GM21390 (cell line): ENCODE data around the gene ZBTB7C.

ENCODE experiments used
- ATAC-seq: cut with Tn5 transposase; IDR thresholded peaks from one replicate; pipeline ENCODE4 v1.9.1; 2021; ENCODE audit not compliant: unreplicated experiment

The ZBTB7C gene

DNA sequence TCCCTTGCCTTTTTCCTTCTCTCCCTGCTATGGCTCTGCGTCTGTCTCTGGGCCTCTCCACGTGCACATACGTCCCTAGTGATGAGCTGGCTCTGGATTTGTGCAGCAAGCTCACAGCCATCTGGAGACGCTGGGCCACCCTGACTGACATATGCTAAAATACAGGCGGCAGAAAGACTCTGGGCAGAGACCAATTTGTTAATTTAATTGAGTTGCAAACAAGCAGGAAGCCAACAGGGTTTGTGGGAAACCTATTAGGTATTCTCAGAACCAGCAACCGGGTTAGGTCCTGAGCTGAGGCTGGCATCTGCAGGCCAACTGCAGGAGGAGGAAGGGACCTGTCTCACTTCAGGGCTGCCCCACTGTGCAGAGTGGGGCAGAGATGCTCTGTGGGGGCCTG lies 425.2 kb downstream of the ZBTB7C start:
- ATAC-seq = no peak

DNA sequence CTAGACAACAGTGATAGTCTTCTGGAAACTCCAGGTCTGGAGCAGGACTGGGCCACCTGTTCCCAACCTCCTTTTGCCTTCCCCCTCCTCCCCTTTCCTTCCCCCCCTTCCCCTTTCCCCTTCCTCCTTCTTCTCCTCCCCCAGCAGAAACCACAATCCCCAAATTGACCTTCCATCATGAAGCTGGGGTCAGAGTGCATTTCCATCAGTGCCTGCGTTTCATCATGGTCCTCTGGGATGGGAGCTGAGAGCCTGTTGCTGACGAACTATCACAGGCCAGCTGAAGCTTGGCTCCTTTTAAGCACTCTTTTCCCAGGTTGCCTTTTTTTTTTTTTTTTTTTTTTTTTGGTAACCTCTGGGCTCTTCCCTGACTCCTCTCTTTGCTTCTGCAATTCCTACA lies 426.1 kb downstream of the ZBTB7C start:
- ATAC-seq = no peak

DNA sequence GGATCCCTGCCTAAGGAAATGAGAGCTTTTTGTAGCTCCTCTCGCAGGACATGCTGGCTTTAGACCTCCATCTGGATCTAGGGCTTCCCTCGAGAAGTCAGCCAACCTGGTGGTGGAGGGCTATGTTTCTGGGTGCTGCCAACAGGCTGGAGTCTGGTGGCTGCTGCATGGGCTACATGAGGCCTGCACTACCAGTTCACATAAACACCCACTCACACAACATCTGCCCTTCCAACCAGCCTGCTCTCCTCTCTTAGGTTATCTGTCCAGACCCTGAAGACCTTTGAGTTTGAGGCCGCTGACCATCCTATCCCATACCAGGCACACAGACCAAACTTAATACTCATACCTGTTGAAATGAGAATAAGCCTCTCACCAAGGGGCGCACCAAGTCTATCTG lies 427.4 kb downstream of the ZBTB7C start:
- ATAC-seq = no peak

DNA sequence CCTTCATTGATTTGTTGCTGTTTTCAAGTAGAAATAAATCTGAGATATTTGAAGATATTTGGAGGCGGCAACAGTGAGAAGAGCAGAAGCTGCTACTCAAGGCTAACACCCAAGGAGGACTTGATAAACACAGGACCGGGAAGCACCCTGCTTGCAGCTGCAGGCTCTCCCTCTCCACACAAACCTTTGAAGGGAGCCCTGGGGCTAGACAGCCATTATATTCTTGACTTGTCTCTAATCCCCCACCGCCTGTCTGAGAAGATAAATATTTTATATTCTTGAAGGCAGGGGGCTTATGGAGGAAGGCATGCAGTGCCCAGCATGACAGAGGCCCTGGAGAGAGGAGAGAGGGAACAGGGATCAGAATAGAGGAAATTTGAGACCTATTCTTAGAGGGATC lies 427.9 kb downstream of the ZBTB7C start:
- ATAC-seq = no peak

DNA sequence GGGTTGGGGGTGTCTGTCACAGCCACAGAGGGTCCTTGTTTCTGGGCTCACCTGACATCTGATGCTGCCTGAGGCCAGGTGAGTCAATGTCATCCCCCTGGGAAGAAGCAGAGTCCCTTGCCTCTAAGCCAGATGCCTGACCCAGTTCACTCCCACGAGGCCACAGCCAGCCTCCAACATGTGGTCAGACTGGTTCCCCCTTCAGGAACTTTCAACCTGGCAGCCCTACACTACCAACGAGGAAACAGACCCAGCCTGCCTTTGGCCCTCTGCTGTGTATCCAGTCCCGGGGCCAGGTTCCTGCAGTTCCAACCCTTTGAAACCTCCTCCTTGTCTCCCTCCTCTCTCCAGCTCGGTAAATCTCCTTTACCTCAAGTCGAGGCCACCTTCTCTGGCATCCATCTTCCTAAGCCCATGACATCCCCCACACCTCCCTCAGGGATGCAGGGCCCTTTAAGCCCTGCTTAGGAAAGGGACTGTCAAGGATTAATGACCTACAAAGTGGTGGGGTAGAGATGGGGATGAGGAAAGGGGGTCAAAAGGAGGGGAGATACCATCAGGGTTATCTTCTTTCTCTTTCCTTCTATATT lies 429.5 kb downstream of the ZBTB7C start:
- no peak for ATAC-seq

DNA sequence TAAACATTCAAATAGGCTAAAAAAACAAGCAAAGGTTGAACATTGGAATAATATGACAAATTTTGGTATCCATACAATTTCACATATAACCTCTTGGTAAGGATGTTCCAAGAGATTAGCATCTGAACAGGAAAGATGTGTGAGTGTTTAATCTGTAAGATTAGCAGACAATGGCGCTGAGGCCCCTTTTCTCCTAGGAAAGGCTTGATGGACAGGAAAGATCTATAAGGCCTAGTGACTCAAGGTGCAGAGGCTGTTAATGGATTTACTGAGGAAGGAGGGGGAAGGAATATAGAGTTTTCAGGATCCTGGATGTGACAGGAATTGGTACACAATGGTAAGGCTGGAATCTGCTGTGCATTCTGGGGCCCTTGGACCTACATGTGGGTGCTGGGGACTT lies 430.6 kb downstream of the ZBTB7C start:
- ATAC-seq = no peak

DNA sequence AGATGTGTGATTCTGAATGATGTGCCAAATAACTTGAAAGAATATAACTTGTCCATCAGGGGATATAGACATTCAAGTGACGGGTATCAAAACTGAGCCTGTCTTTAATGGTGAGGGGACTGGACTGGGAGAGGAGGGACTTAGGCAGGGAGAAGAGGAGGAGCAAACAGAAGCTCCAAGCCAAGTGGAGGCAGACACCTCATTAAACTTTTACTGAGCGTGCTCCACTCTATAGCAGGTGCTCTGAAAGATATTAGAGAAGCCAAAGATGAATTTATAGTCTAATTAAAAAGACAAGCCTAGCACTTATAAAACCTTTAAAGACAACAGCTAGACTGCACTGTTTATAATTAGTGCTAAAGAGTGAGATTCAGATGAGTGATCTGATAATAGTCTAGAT lies 431.0 kb downstream of the ZBTB7C start:
- no peak for ATAC-seq
